Activated naive CD8-positive, alpha-beta T cell (primary cell): ENCODE measurements around the gene SLC31A2.
"Not testable (repeated sequence)": the region's sequence is repeated elsewhere in the genome, so short reads cannot be mapped to it uniquely, and the experiment has no call there.

Experiments used
- H3K27ac Mint-ChIP-seq: one replicate; pipeline ENCODE4 v1.8.0; 2021; ENCODE audit warnings: mixed read lengths
- H3K27me3 Mint-ChIP-seq: one replicate; pipeline ENCODE4 v1.8.0; 2021; ENCODE audit warnings: mixed read lengths
- H3K36me3 Mint-ChIP-seq: one replicate; pipeline ENCODE4 v1.8.0; 2021; ENCODE audit warnings: mixed read lengths
- H3K4me1 Mint-ChIP-seq: one replicate; pipeline ENCODE4 v1.8.0; 2021; ENCODE audit warnings: low read depth, mixed read lengths
- H3K4me3 Mint-ChIP-seq: one replicate; pipeline ENCODE4 v1.8.0; 2021; ENCODE audit warnings: mild to moderate bottlenecking, mixed read lengths
- H3K9me3 Mint-ChIP-seq: one replicate; pipeline ENCODE4 v1.8.0; 2021; ENCODE audit warnings: low read depth, mixed read lengths

SLC31A2 gene, protein sequence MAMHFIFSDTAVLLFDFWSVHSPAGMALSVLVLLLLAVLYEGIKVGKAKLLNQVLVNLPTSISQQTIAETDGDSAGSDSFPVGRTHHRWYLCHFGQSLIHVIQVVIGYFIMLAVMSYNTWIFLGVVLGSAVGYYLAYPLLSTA

DNA sequence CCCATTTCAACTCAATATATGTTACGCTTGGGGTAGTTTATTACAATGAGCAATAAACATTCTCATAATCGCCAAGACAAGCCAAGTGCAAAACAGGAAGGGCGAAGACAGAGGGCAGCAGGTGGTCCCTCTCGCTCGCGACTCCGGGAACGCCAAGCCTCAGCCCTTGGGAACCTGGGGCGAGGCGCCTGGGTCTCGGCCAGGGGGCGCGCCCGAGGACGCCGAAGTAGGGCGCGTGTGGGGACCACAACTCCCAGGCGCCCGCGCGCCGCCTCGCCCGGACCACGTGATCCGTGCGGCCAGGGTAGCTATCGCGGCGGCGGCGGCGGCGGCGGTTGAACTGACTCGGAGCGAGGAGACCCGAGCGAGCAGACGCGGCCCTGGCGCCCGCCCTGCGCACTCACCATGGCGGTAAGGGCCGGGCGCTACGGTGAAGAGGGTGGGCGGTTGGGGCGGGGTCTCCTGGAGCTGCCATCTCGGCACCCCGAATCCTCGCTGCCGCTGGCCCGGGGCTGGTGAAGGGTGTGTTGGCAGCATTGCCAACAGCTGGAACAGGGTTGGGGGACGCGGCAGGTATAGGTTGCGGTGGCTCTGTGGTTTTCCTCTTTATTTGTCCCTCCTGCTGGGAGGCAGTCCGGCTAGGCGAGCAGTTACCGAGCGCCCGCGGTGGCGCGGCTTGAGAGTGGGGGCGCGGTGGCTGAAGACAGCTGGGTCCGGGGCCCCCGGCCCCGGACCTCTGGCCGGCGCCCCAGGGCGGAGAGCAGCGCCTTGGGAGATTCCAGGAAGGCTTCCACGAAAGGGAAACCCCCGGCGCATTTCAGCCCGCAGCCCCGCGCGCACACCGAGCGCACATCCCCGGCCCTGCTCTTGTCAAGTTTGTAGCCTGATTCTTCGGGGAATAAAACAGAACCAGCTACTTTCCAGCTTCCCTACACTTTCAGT lies at the start of gene SLC31A2:
SLC31A2 (plus strand) TSS at position 338 of the 942 bp plus-strand sequence; CDS start at position 406, 68 bp downstream.
- peak within 1 kb of the TSS; percentile 10 for H3K27ac Mint-ChIP-seq
- H3K9me3 Mint-ChIP-seq = no peaks in the 10 kb centered on the region
- peak within 1 kb of the TSS; percentile 84 for H3K4me3 Mint-ChIP-seq
- no peaks in the 10 kb centered on the region for H3K27me3 Mint-ChIP-seq
- peaks cover 30% of the 10 kb centered on the region for H3K4me1 Mint-ChIP-seq
- H3K36me3 Mint-ChIP-seq = no peaks in the 10 kb centered on the region

DNA sequence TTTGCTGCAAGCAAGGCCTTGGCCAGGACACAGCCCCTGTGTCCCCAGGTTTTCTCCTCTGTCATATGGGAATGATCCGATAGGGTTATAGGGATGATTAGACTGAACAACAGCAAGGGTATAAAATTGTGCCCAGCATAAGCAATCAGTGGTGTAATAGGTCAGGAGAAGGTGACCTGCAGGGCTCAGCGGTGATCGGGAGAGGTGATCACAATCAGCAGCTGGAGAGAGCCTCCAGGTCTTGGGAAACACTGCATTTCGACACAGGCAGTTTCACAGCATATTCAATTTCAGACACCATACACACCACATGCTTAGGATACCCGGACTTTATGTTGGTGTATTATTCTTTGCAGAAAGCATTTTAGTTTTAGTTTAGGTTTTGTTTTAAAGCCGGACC lies 45.5 kb upstream of the SLC31A2 start:
- H3K4me1 Mint-ChIP-seq, H3K36me3 Mint-ChIP-seq: not testable (repeated sequence)

DNA sequence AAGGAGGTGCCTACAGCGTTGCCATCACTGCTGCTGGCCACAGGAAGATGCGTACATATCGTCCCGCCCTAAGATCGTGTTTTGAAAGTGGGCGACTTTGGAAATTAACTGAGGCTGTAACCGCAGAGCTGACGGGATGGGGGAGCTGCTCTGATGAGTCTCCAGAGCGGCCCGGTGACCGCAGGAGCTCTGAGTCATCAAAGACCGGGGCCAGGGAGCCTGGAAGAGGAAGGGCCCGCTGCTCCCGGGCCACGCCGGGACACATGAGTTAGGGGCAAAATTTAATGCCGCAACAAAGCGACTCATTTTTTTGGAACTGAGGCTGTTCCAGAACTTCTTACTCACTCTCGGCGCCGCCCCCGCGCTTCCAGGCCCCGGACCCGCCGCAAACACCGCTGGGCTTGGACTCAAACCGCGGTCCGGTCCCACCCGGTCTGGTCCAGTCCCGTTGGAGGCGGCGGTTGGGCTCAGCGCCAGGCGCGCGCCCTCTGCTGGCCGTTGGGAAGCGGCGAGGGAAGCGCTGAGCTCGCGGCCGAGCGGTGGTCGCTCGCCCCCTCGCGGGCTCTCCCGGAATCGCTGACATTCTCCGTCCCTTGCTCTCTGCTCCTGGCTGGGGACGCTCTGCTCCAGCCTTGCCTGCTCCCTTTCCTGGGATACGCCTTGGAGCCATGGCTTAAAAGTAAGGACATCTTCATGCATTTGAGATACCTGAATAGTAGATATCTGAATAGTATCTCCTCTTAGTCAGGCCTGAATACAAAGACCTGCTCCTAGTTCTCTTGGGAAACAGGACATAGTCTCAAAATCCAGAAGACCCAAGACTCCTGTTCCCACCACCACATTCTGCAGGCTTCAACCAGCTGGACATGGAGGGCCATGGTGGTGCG lies 39.5 kb upstream of the SLC31A2 start:
- H3K27me3 Mint-ChIP-seq, H3K4me1 Mint-ChIP-seq, H3K36me3 Mint-ChIP-seq, H3K27ac Mint-ChIP-seq, H3K4me3 Mint-ChIP-seq, H3K9me3 Mint-ChIP-seq: not testable (repeated sequence)

More for the DNA sequence above, 45.5 kb upstream of the SLC31A2 start:
- H3K9me3 Mint-ChIP-seq, H3K27me3 Mint-ChIP-seq, H3K4me3 Mint-ChIP-seq, H3K27ac Mint-ChIP-seq: not testable (repeated sequence)

DNA sequence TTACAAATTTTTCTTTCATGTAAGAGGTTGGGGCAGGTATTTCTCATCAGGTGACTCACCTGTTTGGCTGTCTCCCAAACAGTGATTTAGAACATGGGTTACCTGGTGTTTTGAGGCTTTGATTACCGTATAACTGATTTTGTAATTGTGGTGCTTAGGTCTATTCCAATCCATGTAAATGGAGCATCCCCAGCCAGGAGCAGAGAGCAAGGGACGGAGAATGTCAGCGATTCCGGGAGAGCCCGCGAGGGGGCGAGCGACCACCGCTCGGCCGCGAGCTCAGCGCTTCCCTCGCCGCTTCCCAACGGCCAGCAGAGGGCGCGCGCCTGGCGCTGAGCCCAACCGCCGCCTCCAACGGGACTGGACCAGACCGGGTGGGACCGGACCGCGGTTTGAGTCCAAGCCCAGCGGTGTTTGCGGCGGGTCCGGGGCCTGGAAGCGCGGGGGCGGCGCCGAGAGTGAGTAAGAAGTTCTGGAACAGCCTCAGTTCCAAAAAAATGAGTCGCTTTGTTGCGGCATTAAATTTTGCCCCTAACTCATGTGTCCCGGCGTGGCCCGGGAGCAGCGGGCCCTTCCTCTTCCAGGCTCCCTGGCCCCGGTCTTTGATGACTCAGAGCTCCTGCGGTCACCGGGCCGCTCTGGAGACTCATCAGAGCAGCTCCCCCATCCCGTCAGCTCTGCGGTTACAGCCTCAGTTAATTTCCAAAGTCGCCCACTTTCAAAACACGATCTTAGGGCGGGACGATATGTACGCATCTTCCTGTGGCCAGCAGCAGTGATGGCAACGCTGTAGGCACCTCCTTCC lies 37.9 kb upstream of the SLC31A2 start:
- not testable (repeated sequence) for H3K4me3 Mint-ChIP-seq, H3K36me3 Mint-ChIP-seq

DNA sequence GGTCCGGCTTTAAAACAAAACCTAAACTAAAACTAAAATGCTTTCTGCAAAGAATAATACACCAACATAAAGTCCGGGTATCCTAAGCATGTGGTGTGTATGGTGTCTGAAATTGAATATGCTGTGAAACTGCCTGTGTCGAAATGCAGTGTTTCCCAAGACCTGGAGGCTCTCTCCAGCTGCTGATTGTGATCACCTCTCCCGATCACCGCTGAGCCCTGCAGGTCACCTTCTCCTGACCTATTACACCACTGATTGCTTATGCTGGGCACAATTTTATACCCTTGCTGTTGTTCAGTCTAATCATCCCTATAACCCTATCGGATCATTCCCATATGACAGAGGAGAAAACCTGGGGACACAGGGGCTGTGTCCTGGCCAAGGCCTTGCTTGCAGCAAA lies 32.0 kb upstream of the SLC31A2 start:
- H3K36me3 Mint-ChIP-seq, H3K27ac Mint-ChIP-seq, H3K27me3 Mint-ChIP-seq, H3K4me3 Mint-ChIP-seq, H3K4me1 Mint-ChIP-seq, H3K9me3 Mint-ChIP-seq: not testable (repeated sequence)

More for the DNA sequence above, 37.9 kb upstream of the SLC31A2 start:
- H3K4me1 Mint-ChIP-seq, H3K9me3 Mint-ChIP-seq, H3K27me3 Mint-ChIP-seq, H3K27ac Mint-ChIP-seq: not testable (repeated sequence)

DNA sequence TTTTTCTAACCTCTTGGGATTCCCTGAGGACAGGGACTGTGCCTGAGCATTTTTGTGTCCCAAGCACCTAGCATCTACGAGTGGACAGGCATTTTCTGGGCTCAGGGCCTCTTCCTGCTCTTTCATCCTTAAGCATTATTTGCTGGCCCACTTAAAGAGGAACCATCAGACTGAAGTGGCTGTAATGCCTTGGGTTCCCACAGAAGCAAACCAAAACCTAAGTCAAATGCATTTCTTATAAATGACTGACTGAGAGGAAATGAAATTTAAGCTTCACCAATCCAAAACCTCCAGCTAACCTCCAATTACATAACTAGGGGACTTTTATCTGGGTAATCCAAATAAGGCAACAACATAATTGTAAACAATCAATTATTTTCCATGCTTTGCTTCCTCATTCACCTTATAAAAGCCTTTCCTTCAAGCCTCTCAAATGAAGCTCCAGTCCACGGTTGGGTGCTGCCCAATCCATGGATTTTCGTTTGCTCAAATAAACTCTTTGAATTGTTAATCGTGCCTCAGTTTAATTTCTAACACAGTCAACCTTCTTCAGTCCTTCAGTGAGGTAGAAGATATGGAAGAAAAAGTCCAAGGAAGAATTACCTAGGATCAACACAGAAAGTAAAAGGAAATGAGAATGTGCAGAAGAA lies 25.3 kb upstream of the SLC31A2 start:
- Mint-ChIP-seq H3K27ac (no peak overlapping the region), H3K36me3 (no peaks in the 10 kb centered on the region), H3K9me3 (no peaks in the 10 kb centered on the region), H3K4me1 (no peaks in the 10 kb centered on the region), H3K4me3 (no peak overlapping the region), H3K27me3 (peaks cover 16% of the 10 kb centered on the region)

DNA sequence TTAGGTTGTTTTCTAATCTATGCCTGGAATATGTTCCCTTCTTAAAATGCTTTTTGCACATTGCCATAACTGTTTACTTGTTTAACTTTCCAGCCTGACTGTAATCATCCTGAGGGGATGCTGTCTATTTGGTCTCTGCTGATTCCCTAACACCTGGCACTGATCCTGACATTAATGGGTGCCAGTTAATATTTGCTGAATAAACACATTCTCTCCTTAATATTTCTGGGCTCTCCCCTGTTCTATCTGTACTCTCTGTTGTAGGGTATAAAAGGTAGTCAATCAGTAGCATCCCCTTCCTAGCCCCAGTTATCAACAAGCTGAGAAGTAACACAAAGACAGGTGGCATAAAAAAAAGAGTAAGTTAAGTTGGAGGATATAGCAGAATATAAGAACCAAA lies 21.3 kb upstream of the SLC31A2 start:
- H3K27me3 Mint-ChIP-seq = peaks cover 16% of the 10 kb centered on the region
- no peak overlapping the region for H3K27ac Mint-ChIP-seq
- H3K4me3 Mint-ChIP-seq = no peak overlapping the region
- no peaks in the 10 kb centered on the region for H3K4me1 Mint-ChIP-seq
- H3K36me3 Mint-ChIP-seq = no peaks in the 10 kb centered on the region
- no peaks in the 10 kb centered on the region for H3K9me3 Mint-ChIP-seq

DNA sequence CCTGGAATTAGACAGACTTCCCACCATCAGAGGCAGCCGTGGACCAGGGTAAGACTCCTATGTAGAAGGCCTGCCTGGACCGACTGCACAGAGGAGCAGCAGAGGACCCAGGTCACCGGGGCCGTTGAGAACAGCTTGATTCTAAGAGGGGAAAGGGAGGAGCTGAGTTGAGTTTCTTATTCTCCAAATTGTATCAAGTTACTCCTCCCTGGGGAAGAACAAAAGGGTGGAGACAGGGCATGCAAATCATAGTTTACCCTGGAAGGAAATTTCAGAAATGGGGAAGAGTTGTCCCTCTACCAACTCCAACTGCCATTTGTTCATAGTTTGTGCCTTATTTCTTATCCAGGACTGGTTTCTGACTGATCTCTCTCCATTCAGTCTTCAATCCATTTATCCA lies 20.9 kb upstream of the SLC31A2 start:
- H3K27me3 Mint-ChIP-seq = peaks cover 16% of the 10 kb centered on the region
- no peak overlapping the region for H3K4me3 Mint-ChIP-seq
- no peaks in the 10 kb centered on the region for H3K9me3 Mint-ChIP-seq

DNA sequence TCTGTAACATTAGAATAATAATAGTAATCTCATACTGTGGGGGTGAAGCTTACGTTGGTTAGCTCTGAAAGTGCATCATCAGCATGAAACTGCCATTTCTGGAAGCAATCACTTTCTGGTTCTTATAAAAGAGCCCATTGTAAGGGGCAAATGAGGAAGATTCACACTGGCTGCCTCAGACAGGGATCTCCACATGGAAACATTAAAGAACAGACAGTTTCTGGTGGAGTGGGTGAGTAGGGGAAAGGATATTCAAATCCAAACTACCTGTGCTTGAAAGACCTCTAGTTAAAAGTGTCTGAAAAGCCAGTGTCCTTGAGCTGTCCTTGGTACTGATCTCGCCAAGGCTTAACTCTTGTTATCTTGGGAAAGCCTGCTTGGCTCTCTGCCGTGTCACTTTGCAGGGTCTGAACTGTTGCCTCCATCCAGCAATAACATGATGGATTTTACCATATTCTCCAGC lies 19.1 kb upstream of the SLC31A2 start:
- H3K27me3 Mint-ChIP-seq = peaks cover 14% of the 10 kb centered on the region
- H3K4me1 Mint-ChIP-seq = no peaks in the 10 kb centered on the region
- no peak overlapping the region for H3K27ac Mint-ChIP-seq
- H3K36me3 Mint-ChIP-seq = no peaks in the 10 kb centered on the region
- no peak overlapping the region for H3K4me3 Mint-ChIP-seq
- no peaks in the 10 kb centered on the region for H3K9me3 Mint-ChIP-seq

More for the DNA sequence above, 20.9 kb upstream of the SLC31A2 start:
- H3K36me3 Mint-ChIP-seq = no peaks in the 10 kb centered on the region
- no peak overlapping the region for H3K27ac Mint-ChIP-seq
- no peaks in the 10 kb centered on the region for H3K4me1 Mint-ChIP-seq

DNA sequence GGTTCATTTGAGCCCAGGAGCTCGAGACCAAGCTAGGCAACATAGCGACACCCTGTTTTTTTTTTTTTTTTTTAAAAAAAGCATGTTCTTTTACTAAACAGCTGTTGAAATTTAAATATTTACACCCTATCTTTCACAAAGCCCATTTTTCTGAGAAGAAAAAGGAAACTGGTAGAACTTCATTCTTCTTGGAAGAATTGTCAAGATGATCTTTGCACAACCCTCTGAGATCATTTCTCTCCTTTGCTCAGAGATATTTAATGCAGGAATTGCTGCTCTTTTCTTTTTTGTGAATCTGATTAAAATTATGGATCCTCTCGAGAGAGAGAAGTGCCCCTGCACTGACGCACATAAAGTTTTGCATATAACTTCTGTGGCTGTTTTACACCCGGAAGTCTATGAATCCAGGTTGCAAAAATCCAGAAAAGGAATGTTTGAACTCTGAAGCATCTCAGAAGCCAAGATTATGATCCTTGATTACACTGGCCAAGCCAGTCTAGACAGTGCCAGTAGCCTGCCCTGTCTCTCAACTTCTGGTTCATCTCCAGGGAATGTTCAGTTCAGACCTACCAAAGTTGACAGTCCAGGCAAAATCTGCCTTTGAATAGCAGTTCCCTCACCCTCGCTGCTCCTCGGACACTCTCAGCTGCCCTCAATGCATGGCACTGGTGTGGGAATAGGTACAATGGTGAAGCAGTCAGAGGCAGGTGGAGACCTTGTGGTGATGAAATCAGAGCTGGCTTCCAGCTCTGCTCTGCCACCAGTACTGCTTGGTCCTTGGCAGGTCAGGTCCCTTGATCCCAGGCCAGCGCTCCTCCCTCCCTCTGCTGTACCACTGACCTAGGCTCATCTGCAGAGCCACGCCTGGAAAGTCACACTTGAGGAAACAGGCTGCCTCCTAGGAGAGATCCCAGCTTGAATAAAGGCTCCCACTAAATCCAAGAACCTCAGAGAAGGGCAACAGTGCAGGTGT lies 13.3 kb upstream of the SLC31A2 start:
- Mint-ChIP-seq H3K27ac (no peak overlapping the region), H3K4me3 (no peak overlapping the region), H3K27me3 (peaks cover 5% of the 10 kb centered on the region), H3K9me3 (peaks cover 3% of the 10 kb centered on the region), H3K4me1 (no peaks in the 10 kb centered on the region), H3K36me3 (peaks cover 7% of the 10 kb centered on the region)

DNA sequence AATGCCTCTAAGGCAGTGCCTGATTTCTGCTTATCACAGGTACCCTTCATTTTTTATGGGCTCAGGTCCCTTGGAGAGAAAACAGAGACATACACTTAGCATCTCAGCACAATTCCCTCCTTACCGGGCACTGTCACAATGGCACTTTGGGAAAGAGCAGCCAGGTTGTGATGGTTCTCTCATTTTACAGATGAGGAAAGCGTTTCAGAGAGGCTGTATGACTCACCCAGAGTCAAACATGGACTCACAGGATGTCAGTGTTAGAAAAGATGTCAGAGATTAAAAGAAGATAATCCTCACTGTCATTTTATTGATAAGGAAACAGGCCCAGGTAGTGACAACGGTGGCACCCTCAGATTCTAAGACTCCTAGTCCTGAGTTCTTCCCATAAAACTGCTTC lies 12.0 kb upstream of the SLC31A2 start:
- Mint-ChIP-seq H3K4me1 (no peaks in the 10 kb centered on the region), H3K4me3 (no peak overlapping the region), H3K9me3 (peaks cover 3% of the 10 kb centered on the region), H3K36me3 (peaks cover 7% of the 10 kb centered on the region), H3K27ac (no peak overlapping the region), H3K27me3 (peaks cover 9% of the 10 kb centered on the region)

DNA sequence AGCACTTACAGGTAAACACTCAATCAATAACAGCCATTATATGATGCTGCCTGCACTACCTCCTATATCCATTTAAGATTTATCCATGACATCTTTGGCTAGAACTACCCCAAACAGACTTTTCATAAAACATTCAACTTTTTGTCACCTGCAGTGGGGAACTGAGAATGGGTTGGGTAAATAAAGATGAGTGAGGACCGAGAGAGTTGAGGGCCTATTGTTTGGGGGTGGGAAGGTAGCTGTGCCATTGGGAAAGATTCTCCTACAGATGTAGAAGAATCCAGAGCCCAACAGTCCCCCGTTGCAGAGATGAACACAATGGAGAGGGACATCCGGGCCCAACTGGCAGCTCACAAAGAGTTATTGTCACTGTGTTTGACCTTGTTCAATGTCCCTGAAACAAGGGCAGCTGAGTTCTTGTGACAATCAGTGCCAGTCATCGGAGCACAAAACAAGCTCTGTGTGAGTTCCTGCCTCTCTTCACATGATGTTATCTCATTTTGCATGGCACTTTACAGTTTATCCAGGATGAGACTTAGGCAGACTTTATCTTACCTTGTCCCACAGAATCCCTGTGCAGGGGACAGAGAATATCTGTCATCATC lies 11.5 kb upstream of the SLC31A2 start:
- Mint-ChIP-seq H3K36me3 (peaks cover 7% of the 10 kb centered on the region), H3K27ac (no peak overlapping the region), H3K27me3 (peaks cover 9% of the 10 kb centered on the region), H3K9me3 (peaks cover 3% of the 10 kb centered on the region), H3K4me3 (no peak overlapping the region), H3K4me1 (no peaks in the 10 kb centered on the region)

DNA sequence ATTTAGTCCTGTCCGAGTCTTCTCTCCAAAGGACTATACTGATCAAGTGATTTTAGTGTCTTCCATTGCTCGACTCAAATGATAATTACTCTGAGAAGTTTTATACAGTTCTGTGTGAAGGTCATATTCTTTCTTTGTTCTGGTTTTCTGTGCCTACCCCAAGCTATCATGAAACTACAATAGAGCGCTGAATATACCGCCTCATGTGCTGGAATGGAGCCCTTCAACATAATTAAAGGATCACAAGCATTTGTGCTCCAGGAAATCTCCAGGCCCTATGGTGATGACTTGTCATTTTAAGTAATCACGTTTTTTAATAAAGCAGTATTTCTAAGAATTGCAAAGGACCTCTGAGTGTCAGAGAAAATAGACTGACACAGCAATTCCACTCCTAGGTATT lies 10.9 kb upstream of the SLC31A2 start:
- H3K4me3 Mint-ChIP-seq = no peak overlapping the region
- H3K9me3 Mint-ChIP-seq = peaks cover 3% of the 10 kb centered on the region
- no peak overlapping the region for H3K27ac Mint-ChIP-seq
- peaks cover 7% of the 10 kb centered on the region for H3K36me3 Mint-ChIP-seq
- peaks cover 12% of the 10 kb centered on the region for H3K27me3 Mint-ChIP-seq
- H3K4me1 Mint-ChIP-seq = no peaks in the 10 kb centered on the region
